ENCODE data around the gene PBX4.

Gene PBX4

GRCh38 chr19:19636573-19637185, 18.2 kb upstream of the PBX4 start:
- no peak for TF ChIP-seq CTCF (IDR thresholded peaks at IDR 0.05; ENCODE audit: extremely low read depth, missing control alignments)
- DNase-seq (ENCODE audit: low spot score) = peak; percentile 36

- no peak for TF ChIP-seq CTCF (IDR thresholded peaks at IDR 0.05; ENCODE audit: extremely low read depth, missing control alignments)
- peak; percentile 38 for DNase-seq (ENCODE audit: low spot score)
Observed at GRCh38 chr19:19635313-19635702, 16.8 kb upstream of the PBX4 start.

- DNase-seq (ENCODE audit: low spot score) = peak; percentile 56
- no peak for TF ChIP-seq CTCF (IDR thresholded peaks at IDR 0.05; ENCODE audit: extremely low read depth, missing control alignments)
Observed at GRCh38 chr19:19634516-19635312, 16.2 kb upstream of the PBX4 start.

GRCh38 chr19:19633711-19634515, 15.4 kb upstream of the PBX4 start:
- TF ChIP-seq CTCF (IDR thresholded peaks at IDR 0.05; ENCODE audit: extremely low read depth, missing control alignments) = no peak
- DNase-seq (ENCODE audit: low spot score) = no peak

GRCh38 chr19:19632661-19633060, 14.2 kb upstream of the PBX4 start:
- no peak for TF ChIP-seq CTCF (IDR thresholded peaks at IDR 0.05; ENCODE audit: extremely low read depth, missing control alignments)

GRCh38 chr19:19631346-19631745, 12.9 kb upstream of the PBX4 start:
- DNase-seq (ENCODE audit: low spot score) = no peak
- TF ChIP-seq CTCF (IDR thresholded peaks at IDR 0.05; ENCODE audit: extremely low read depth, missing control alignments) = no peak

More at GRCh38 chr19:19632661-19633060, 14.2 kb upstream of the PBX4 start:
- no peak for DNase-seq (ENCODE audit: low spot score)

- TF ChIP-seq CTCF (IDR thresholded peaks at IDR 0.05; ENCODE audit: extremely low read depth, missing control alignments) = no peak
- no peak for DNase-seq (ENCODE audit: low spot score)
Observed at GRCh38 chr19:19630426-19630825, 11.9 kb upstream of the PBX4 start.
